Liver (tissue), 9 donors: ENCODE data around the gene EGFLAM. TPM values are rescaled to one million over a fixed set of nuclear protein-coding genes. Genes with fewer than 3 reads are reported as not detected.

Experiments
- DNase-seq: peaks from one replicate; pipeline ENCODE4 v3.0.0-alpha.2; 2017; ENCODE audit warnings: low spot score
- H3K27ac ChIP-seq, 2 donors: one replicate each; pipeline ENCODE4 v1.7.0; 2013; ENCODE audit warnings: inconsistent platforms in 2 of 2, low read length in 2 of 2, control low read depth in 1 of 2, low read depth in 1 of 2, mild to moderate bottlenecking in 1 of 2
- H3K27me3 ChIP-seq, 4 donors: one replicate each; pipeline versions ENCODE4 v1.6.1 to v1.7.0; 2013; ENCODE audit warnings: low read length in 3 of 4, inconsistent platforms in 1 of 4, mild to moderate bottlenecking in 1 of 4, moderate library complexity in 1 of 4; ENCODE audit not compliant: control insufficient read depth in 4 of 4, insufficient read depth in 4 of 4
- H3K36me3 ChIP-seq, 4 donors: one replicate each; pipeline versions ENCODE4 v1.6.1 to v1.7.0; 2013; ENCODE audit warnings: low read length in 3 of 4, mild to moderate bottlenecking in 3 of 4, low read depth in 1 of 4, moderate library complexity in 1 of 4; ENCODE audit not compliant: control insufficient read depth in 4 of 4, insufficient read depth in 3 of 4
- H3K4me1 ChIP-seq, 4 donors: one replicate each; pipeline versions ENCODE4 v1.6.1 to v1.7.0; 2013; ENCODE audit warnings: low read length in 3 of 4, mild to moderate bottlenecking in 3 of 4, moderate library complexity in 1 of 4; ENCODE audit not compliant: control insufficient read depth in 4 of 4, insufficient read depth in 4 of 4
- H3K4me3 ChIP-seq, 3 donors: one replicate each; pipeline versions ENCODE4 v1.6.1 to v1.7.0; 2013; ENCODE audit warnings: low read length in 3 of 3, control low read depth in 1 of 3, low read depth in 1 of 3, mild to moderate bottlenecking in 1 of 3
- H3K9ac ChIP-seq, 2 donors: one replicate each; pipeline ENCODE4 v1.7.0; 2013; ENCODE audit warnings: low read length in 2 of 2, mild to moderate bottlenecking in 2 of 2, moderate library complexity in 2 of 2, control low read depth in 1 of 2, low read depth in 1 of 2
- H3K9me3 ChIP-seq, 4 donors: one replicate each; pipeline versions ENCODE4 v1.6.1 to v1.7.0; 2013; ENCODE audit warnings: low read length in 3 of 4; ENCODE audit not compliant: control insufficient read depth in 4 of 4
- EGR1 ChIP-seq, 2 donors: IDR thresholded peaks; 2 replicates each; pipeline ENCODE4 v1.6.1; 2016 to 2018; ENCODE audit warnings: antibody characterized with exemption in 2 of 2, low read depth in 2 of 2
- FOXA1 ChIP-seq: IDR thresholded peaks from 2 replicates; pipeline ENCODE4 v1.6.1; 2016; ENCODE audit warnings: antibody characterized with exemption
- FOXA2 ChIP-seq: IDR thresholded peaks from 2 replicates; pipeline ENCODE4 v1.6.1; 2016; ENCODE audit warnings: antibody characterized with exemption
- GABPA ChIP-seq, 2 donors: IDR thresholded peaks in 1 of 2; conservative IDR thresholded peaks in 1 of 2; 2 replicates each; pipeline ENCODE4 v1.6.1; 2016; ENCODE audit warnings: antibody characterized with exemption in 2 of 2, mild to moderate bottlenecking in 1 of 2, moderate library complexity in 1 of 2
- HNF4A ChIP-seq, 2 donors: conservative IDR thresholded peaks; 2 replicates each; pipeline ENCODE4 v1.6.1; 2016; ENCODE audit warnings: antibody characterized with exemption in 2 of 2, mild to moderate bottlenecking in 2 of 2
- HNF4G ChIP-seq: IDR thresholded peaks from 2 replicates; pipeline ENCODE4 v1.6.1; 2016; ENCODE audit warnings: antibody characterized with exemption
- JUND ChIP-seq, 2 donors: IDR thresholded peaks; 2 replicates each; pipeline ENCODE4 v1.6.1; 2016; ENCODE audit warnings: antibody characterized with exemption in 2 of 2
- NR2F2 ChIP-seq: IDR thresholded peaks from 2 replicates; pipeline ENCODE4 v1.6.1; 2016; ENCODE audit warnings: antibody characterized with exemption
- RAD21 ChIP-seq, 2 donors: IDR thresholded peaks; 2 replicates each; pipeline ENCODE4 v1.6.1; 2016; ENCODE audit warnings: antibody characterized with exemption in 2 of 2, mild to moderate bottlenecking in 2 of 2
- RXRA ChIP-seq, 2 donors: IDR thresholded peaks; 2 replicates each; pipeline ENCODE4 v1.6.1; 2017 to 2018; ENCODE audit warnings: antibody characterized with exemption in 2 of 2, mild to moderate bottlenecking in 1 of 2
- SP1 ChIP-seq: IDR thresholded peaks from 2 replicates; pipeline ENCODE4 v1.6.1; 2018; ENCODE audit warnings: antibody characterized with exemption, mild to moderate bottlenecking
- TAF1 ChIP-seq: conservative IDR thresholded peaks from 2 replicates; pipeline ENCODE4 v1.6.1; 2016; ENCODE audit warnings: antibody characterized with exemption, mild to moderate bottlenecking
- YY1 ChIP-seq: IDR thresholded peaks from 2 replicates; pipeline ENCODE4 v1.6.1; 2016; ENCODE audit warnings: antibody characterized with exemption, mild to moderate bottlenecking
- WGBS: extraction: QIAGEN DNeasy Blood & Tissue Kit; methylation state at CpG from one replicate; pipeline ENCODE4 v1.1.7; 2013; 5-methylcytosine and 5-hydroxymethylcytosine counted together
- polyA plus RNA-seq, 2 donors: library from polyadenylated mRNA; stranded (reverse) in 1 of 2; unstranded in 1 of 2; fragments of 200-250 nt in 1 of 2; fragments of >200 nt in 1 of 2; fragmentation: Nextera tagmentation in 1 of 2; extraction: Ambion mirVana in 1 of 2; gene quantifications; one replicate each; pipeline versions ENCODE4 v1.2.1 to v1.2.3, GENCODE V29; 2013 to 2015
- total RNA-seq, 2 donors: library from RNA; depleted of rRNA; stranded (reverse); fragments of >200 nt; gene quantifications; one replicate each; pipeline ENCODE4 v1.2.3, GENCODE V29; 2014
- TF ChIP-seq, protein P1 (sequence below): fragments of 150-350 bp; IDR thresholded peaks from 2 replicates; pipeline ENCODE4 v1.5.1; 2017; ENCODE audit warnings: improper control_type of control experiment, low read depth, low read length; ENCODE audit not compliant: missing input control
- TF ChIP-seq, protein P2 (sequence below): IDR thresholded peaks from 2 replicates; pipeline ENCODE4 v1.6.1; 2016; ENCODE audit warnings: antibody characterized with exemption
- TF ChIP-seq, protein P3 (sequence below): IDR thresholded peaks from 2 replicates; pipeline ENCODE4 v1.6.1; 2016; ENCODE audit warnings: antibody characterized with exemption, mild to moderate bottlenecking
- TF ChIP-seq, protein P4 (sequence below): IDR thresholded peaks from 2 replicates; pipeline ENCODE4 v1.6.1; 2016; ENCODE audit warnings: antibody characterized with exemption
- TF ChIP-seq, protein P5 (sequence below): IDR thresholded peaks from 2 replicates; pipeline ENCODE4 v1.6.1; 2016; ENCODE audit warnings: antibody characterized with exemption
- donor health status: healthy.
- donor health status: healthy.
- donor health status: healthy.
- donor health status: healthy.
- donor health status: healthy.

Gene EGFLAM
- total and polyA plus RNA-seq, 4 donors = 1.1 to 4.9 (median 1.9) TPM

DNA sequence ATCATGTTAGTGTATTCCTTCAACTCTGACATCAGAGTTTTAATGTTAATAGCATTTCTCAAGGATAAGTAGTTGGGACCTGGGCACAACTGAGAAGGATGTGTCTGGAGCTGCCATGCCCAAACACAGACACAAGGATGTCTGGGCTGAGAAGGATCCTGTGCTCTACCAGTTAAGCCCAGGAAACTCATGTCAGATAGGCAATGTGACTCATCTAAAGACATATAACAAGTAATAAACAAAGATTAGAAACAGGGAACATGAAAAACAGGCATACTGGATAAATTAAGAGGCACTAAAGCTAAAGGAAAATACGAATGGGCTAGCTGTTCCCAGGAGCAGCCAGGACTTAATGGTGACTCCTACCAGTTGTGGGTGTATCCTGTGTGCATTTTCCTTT lies 9.1 kb upstream of the EGFLAM start:
- no peaks in the 10 kb centered on the region for H3K4me1 ChIP-seq
- H3K4me3 ChIP-seq = no peak overlapping the region
- 18% methylated on average over 1 of the region's 1 CpG for WGBS
- H3K9ac ChIP-seq = no peak overlapping the region
- peaks cover 0 to 9% (median 1%) of the 10 kb centered on the region in 4 donors for H3K9me3 ChIP-seq
- no peaks in the 10 kb centered on the region for H3K36me3 ChIP-seq
- no peak overlapping the region for H3K27ac ChIP-seq
- TF ChIP-seq, protein P1, sequence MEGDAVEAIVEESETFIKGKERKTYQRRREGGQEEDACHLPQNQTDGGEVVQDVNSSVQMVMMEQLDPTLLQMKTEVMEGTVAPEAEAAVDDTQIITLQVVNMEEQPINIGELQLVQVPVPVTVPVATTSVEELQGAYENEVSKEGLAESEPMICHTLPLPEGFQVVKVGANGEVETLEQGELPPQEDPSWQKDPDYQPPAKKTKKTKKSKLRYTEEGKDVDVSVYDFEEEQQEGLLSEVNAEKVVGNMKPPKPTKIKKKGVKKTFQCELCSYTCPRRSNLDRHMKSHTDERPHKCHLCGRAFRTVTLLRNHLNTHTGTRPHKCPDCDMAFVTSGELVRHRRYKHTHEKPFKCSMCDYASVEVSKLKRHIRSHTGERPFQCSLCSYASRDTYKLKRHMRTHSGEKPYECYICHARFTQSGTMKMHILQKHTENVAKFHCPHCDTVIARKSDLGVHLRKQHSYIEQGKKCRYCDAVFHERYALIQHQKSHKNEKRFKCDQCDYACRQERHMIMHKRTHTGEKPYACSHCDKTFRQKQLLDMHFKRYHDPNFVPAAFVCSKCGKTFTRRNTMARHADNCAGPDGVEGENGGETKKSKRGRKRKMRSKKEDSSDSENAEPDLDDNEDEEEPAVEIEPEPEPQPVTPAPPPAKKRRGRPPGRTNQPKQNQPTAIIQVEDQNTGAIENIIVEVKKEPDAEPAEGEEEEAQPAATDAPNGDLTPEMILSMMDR = no peak
- DNase-seq = no peak
- peaks cover 0 to 3% (median 0%) of the 10 kb centered on the region in 4 donors for H3K27me3 ChIP-seq

DNA sequence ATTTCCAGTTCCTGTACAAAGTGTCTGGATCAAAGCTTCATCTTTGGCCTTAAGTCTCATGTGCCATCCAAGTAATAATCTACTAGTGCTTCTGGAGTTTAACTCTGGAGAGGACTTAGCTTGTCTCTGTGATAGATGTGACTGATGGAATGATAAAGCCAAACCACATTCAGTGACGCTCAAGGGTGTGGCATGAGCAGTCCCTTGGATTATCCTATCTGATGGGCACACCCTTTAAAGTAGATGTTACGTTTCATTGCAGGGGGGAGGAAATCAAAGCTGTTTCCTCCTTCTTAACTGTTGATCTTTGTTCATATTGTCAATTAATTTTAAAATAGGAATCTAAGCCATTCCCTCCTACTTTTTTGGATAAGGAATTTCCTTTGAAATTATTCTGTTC lies 8.5 kb upstream of the EGFLAM start:
- Histone ChIP-seq H3K9me3 (peaks cover 0 to 9% (median 1%) of the 10 kb centered on the region in 4 donors), H3K4me1 (no peaks in the 10 kb centered on the region), H3K27me3 (peaks cover 0 to 3% (median 0%) of the 10 kb centered on the region in 4 donors), H3K9ac (no peak overlapping the region), H3K27ac (no peak overlapping the region), H3K4me3 (no peak overlapping the region), H3K36me3 (no peaks in the 10 kb centered on the region)
- 77% methylated on average over 2 of the region's 2 CpGs for WGBS
- no peak for DNase-seq
- TF ChIP-seq EGR1 (IDR thresholded peaks at IDR 0.05; ENCODE audit: low read depth in 2 of 2) (no peak), RXRA (IDR thresholded peaks at IDR 0.05) (no peak), GABPA (IDR thresholded peaks at IDR 0.05 in 1 of 2, conservative IDR thresholded peaks at IDR 0.05 in 1 of 2) (no peak), SP1 (no peak), YY1 (no peak), HNF4G (no peak), JUND (IDR thresholded peaks at IDR 0.05) (no peak), FOXA1 (no peak), HNF4A (conservative IDR thresholded peaks at IDR 0.05) (no peak), TAF1 (no peak), RAD21 (IDR thresholded peaks at IDR 0.05) (no peak), FOXA2 (no peak), NR2F2 (no peak)
- TF ChIP-seq, protein P1 = no peak
- TF ChIP-seq, protein P2, sequence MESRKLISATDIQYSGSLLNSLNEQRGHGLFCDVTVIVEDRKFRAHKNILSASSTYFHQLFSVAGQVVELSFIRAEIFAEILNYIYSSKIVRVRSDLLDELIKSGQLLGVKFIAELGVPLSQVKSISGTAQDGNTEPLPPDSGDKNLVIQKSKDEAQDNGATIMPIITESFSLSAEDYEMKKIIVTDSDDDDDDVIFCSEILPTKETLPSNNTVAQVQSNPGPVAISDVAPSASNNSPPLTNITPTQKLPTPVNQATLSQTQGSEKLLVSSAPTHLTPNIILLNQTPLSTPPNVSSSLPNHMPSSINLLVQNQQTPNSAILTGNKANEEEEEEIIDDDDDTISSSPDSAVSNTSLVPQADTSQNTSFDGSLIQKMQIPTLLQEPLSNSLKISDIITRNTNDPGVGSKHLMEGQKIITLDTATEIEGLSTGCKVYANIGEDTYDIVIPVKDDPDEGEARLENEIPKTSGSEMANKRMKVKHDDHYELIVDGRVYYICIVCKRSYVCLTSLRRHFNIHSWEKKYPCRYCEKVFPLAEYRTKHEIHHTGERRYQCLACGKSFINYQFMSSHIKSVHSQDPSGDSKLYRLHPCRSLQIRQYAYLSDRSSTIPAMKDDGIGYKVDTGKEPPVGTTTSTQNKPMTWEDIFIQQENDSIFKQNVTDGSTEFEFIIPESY = no peak
- TF ChIP-seq, protein P3, sequence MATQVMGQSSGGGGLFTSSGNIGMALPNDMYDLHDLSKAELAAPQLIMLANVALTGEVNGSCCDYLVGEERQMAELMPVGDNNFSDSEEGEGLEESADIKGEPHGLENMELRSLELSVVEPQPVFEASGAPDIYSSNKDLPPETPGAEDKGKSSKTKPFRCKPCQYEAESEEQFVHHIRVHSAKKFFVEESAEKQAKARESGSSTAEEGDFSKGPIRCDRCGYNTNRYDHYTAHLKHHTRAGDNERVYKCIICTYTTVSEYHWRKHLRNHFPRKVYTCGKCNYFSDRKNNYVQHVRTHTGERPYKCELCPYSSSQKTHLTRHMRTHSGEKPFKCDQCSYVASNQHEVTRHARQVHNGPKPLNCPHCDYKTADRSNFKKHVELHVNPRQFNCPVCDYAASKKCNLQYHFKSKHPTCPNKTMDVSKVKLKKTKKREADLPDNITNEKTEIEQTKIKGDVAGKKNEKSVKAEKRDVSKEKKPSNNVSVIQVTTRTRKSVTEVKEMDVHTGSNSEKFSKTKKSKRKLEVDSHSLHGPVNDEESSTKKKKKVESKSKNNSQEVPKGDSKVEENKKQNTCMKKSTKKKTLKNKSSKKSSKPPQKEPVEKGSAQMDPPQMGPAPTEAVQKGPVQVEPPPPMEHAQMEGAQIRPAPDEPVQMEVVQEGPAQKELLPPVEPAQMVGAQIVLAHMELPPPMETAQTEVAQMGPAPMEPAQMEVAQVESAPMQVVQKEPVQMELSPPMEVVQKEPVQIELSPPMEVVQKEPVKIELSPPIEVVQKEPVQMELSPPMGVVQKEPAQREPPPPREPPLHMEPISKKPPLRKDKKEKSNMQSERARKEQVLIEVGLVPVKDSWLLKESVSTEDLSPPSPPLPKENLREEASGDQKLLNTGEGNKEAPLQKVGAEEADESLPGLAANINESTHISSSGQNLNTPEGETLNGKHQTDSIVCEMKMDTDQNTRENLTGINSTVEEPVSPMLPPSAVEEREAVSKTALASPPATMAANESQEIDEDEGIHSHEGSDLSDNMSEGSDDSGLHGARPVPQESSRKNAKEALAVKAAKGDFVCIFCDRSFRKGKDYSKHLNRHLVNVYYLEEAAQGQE = no peak
- TF ChIP-seq, protein P4, sequence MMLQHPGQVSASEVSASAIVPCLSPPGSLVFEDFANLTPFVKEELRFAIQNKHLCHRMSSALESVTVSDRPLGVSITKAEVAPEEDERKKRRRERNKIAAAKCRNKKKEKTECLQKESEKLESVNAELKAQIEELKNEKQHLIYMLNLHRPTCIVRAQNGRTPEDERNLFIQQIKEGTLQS = no peak
- TF ChIP-seq, protein P5, sequence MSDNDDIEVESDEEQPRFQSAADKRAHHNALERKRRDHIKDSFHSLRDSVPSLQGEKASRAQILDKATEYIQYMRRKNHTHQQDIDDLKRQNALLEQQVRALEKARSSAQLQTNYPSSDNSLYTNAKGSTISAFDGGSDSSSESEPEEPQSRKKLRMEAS = no peak
